GM19238 (cell line): ENCODE results near the gene METAP2.
"Not testable (repeated sequence)": the region's sequence is repeated elsewhere in the genome, so short reads cannot be mapped to it uniquely, and the experiment has no call there.

Source experiments
- DNase-seq: peaks from one replicate; pipeline ENCODE4 v3.0.0; 2011; ENCODE audit warnings: low spot score; ENCODE audit not compliant: insufficient read length

The METAP2 gene

DNA sequence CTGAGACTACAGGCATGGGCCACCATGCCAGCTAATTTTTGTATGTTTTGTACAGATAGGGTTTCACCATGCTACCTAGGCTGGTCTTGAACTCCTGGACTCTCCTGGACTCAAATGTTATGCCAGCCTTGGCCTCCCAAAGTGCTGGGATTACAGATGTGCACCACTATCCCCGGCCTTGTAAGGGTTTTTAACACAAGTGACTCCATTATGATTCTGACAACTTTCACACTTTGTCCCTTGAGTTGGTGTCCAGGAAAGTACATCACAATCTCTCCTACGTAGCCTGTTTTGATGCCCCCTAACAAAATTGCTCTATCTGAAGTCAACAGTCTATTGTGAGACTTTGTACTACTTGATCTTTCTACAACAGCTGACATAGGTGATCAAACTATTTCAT, 11.4 kb upstream of the METAP2 start:
- no peak for DNase-seq

DNA sequence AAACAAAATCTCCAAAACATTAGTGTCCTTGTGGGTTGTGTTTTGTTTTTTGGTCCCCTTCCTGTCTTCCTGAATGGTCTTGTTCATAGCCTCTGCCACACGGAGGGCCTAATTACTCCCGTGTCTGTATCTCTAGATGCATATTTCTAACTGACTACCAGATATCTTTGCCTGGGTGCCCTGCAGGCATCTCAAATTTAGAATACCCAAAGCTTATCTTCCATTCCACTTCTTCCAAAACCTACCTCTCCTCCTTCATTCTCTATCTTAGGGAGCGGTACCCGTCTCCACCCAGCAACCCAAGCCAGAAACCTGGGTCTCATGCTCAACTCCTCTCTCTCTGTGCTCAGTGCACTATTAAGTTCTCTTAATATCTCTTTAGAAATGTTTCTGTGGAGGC, 10.9 kb upstream of the METAP2 start:
- DNase-seq = no peak

DNA sequence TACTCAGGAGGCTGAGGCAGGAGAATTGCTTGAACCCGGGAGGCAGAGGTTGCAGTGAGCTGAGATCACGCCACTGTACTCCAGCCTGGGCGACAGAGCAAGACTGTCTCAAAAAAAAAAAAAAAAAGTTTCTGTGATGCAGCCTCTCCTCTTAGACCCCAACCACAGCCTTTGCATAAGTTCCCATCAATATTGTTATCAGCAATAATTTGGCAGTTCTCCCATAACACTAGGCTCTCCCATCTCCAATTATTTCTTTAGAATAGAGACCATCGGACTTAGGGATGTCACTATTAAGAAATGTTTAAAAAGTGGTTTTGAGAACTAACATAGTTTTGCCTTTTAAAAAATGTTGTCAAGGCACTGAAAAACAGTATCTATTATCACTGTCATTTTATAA, 10.2 kb upstream of the METAP2 start:
- not testable (repeated sequence) for DNase-seq

DNA sequence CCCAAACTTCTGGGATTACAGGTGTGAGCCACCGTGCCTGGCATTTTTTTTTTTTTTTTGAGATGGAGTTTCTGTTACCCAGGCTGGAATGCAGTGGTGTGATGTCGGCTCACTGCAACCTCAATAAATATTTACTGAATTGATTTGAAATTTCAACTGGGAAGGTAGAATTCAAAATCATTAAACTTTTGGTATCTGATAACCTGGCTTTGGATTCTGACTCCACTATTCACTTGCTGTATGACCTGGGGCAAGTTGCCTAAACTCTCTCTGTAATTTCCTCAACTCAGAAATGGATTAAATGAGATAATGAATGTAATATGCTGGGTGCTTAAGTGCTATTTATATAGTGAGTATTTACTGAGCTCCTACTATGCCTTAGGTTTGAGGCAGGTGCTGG, 8.7 kb upstream of the METAP2 start:
- DNase-seq = no peak

DNA sequence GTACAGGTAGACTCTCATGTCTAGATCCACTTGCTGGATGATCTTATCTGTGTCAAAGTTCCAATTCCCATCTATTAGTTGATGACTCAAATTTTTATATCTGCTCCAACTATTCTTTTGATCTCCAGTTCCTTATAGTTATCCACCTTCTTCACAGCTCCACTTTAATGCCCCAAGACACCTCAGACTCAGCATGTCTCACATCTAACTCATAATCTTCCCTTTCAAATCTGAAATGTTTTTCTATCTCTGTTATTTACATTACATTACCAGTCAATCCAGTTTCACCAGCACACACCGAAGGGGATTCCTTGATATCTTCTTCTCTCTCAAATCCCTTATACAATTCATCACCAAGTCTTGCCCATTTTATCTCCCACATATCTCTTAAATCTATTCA, 3.7 kb upstream of the METAP2 start:
- DNase-seq = no peak

- peak; percentile 7 for DNase-seq
Observed at GRCh38 chr12:95473231-95473883, 595 bp upstream of the METAP2 start.

DNA sequence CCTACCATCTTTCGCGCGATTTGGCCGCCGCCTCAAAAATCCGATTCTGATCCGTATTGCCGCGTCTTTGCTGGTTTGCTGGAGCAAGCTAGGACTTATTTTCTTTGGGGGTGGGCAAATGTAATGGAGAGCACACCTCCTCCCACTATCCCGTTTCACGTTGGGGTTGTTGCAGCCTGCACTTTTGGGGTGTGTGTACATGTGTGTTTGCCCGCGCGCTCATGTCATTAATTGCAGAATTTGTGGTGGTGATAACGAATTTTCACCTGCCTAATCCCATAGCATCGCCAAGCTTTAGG, 657 bp downstream of the METAP2 start:
- no peak for DNase-seq

GRCh38 chr12:95480230-95480629, 6.3 kb downstream of the METAP2 start:
- DNase-seq = no peak

DNA sequence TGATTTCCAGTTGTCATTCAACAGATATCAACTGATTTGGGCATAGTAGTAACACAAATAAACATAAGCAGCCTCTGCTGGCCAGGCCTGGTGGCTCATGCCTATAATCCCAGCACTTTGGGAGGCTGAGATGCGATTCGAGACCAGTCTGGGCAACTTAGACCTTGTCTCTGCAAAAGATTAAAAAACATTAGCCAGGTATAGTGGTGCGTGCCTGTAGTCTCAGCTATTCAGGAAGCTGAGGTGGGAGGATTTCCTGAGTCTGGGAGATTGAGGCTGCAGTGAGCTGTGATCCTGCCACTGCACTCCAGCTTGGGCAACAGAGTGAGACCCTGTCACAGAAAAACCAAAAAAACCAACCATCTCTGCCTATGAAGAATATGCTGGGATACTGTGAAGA, 7.1 kb downstream of the METAP2 start:
- no peak for DNase-seq

- no peak for DNase-seq
Observed at GRCh38 chr12:95481888-95482287, 7.9 kb downstream of the METAP2 start.

DNA sequence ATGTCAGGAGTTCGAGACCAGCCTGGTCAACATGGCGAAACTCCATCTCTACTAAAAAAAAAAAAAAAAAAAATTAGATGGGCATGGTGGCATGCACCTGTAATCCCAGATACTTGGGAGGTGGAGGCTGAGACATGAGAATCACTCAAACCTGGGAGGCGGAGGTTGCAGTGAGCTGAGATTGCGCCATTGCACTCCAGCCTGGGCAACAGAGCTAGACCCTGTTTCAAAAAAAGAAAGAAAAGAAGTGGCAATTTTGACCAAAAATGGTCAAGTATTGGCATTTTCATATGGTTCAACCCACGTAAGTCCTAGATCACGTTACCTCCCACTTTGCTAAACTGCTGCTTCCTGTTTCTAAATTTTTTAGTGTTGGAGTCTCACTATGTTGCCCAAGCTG, 8.6 kb downstream of the METAP2 start:
- not testable (repeated sequence) for DNase-seq

GRCh38 chr12:95484524-95484923, 10.6 kb downstream of the METAP2 start:
- DNase-seq = no peak

GRCh38 chr12:95487024-95487423, 13.1 kb downstream of the METAP2 start:
- DNase-seq = no peak

- DNase-seq = no peak
Observed at GRCh38 chr12:95492462-95492861, 18.5 kb downstream of the METAP2 start.

DNA sequence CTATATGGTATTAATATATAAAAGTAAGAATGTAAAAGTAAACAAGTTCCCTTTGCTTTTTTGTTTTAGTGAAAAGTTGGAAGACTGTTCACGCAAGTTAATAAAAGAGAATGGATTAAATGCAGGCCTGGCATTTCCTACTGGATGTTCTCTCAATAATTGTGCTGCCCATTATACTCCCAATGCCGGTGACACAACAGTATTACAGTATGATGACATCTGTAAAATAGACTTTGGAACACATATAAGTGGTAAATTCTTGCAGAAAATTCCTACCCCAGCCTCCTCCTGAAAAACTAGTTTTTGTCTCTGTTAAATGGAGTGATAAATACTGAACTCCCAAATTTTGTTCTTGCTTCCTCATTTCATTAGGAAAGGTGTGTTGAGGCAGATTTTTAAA, 20.9 kb downstream of the METAP2 start:
- DNase-seq = no peak

DNA sequence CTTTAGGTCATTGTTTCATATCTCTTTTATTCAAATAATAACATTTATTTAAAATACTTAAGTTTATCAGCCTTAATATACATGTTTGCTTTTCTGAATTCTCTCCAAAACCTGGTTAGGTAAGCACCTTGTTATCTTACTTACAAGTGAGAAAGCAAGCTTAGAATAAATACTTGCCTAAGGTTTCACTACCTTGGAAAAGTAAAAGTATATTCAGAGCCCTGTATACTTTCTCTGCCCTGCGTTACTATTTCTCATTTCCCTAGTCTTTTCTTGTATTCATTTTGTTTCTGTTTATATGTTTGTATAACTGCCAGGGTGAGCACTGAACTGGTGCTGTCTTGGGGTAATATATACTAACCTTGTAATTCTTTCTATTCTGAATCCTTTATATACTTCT, 21.5 kb downstream of the METAP2 start:
- DNase-seq = no peak

DNA sequence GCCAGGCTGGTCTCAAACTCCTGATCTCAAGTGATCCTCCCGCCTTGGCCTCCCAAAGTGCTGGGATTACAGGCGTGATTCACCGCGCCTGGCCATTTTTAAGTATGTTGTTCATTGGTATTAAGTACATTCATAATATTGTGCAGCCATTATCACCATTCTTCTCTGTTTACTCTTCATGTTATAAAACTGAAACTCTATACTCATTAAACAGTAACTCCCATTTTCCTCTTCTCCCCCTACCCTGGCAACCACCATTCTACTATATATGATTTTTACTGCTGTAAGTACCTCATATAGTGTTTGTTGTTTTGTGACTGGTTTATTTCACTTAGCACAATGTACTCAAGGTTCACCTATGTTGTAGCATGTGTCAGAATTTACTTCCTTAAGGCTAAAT, 23.1 kb downstream of the METAP2 start:
- no peak for DNase-seq

GRCh38 chr12:95498968-95499367, 25.0 kb downstream of the METAP2 start:
- DNase-seq = no peak

DNA sequence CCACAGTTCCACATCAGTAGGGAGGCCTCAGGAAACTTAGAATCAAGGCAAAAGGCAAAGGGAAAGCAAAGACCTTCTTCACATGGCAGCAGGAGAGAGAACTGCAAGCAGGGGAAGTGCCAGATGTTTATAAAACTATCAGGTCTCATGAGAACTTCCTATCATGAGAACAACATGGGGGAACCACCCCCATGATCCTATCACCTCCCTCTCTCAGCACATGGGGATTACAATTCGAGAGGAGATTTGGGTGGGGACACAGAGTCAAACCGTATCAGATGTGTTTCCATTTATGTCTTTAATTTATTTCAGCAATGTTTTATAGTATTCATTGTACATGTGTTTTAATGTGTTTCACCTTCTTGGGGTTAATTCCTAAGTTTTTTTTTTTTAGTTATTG, 25.8 kb downstream of the METAP2 start:
- DNase-seq = no peak

- no peak for DNase-seq
Observed at GRCh38 chr12:95504140-95504539, 30.2 kb downstream of the METAP2 start.

DNA sequence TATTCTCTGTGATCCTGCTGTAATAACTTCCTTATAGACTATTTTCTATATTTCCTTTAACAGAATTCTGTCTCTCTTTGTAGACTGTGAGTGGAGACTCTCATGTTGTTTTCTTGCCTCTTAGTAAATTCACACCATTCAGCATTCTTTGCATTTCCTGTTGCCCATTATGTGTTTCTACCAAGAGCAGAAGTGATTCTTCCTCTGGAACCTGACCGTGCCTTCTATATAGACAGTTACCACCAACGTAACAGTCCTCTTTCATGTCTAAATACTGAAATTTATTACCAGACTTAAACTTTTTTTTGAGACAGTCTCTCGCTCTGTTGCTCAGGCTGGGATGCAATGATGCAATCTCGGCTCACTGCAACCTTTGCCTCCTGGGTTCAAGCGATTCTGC, 31.1 kb downstream of the METAP2 start:
- DNase-seq = no peak

GRCh38 chr12:95506707-95507523, 33.0 kb downstream of the METAP2 start:
- DNase-seq = no peak

GRCh38 chr12:95509300-95509699, 35.3 kb downstream of the METAP2 start:
- DNase-seq = no peak
